ENCODE measurements around the gene PPIL1.

The PPIL1 gene

DNA sequence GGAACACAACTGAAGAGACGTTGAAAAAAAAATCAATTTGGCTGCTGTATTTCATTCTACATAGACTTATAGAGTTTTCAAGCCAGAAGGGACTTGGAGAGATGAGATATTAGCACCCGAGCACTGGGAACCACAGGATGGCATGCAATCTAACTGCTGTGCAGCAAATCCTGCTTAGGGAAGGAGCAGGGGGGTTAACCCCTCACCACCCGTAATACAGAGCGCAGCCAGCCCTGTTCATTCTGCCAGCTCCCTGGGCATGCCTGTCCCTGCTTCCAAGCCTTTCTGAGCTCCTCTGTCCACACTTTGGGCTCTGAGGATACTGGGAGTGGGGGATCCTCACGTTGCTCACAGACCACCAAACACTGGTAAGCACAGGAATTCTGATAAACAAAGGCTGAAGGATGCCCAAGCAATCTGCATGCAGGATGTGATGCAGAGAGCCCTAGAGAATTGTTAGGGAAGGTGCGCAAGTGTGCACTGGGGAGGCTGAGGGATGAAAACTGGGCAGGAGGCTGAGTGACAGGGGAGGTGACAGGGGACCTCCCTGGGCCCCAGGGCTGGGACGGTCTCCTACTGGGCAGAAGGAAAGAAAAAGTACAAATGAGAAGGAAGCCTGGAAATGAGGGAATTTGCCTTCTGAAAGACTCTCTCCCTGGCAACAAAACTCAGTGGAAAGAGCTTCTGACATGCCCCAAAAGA lies 69.4 kb downstream of the PPIL1 start:
- Histone ChIP-seq H2BK15ac (replicated peaks; ENCODE audit: low read depth) (no peak overlapping the region), H3K18ac (ENCODE audit: low read length) (no peak overlapping the region), H3K4me3 (ENCODE audit: low read length) (no peak overlapping the region), H3K4me2 (ENCODE audit: low read length) (no peak overlapping the region), H3K27me3 (ENCODE audit: insufficient read depth, low read length, poor library complexity) (no peaks in the 10 kb centered on the region), H3K27ac (ENCODE audit: low read depth, low read length) (no peak overlapping the region), H3K4ac (ENCODE audit: low read depth, low read length) (no peak overlapping the region), H3K79me2 (ENCODE audit: control insufficient read depth, insufficient read depth, low read length) (no peaks in the 10 kb centered on the region), H2BK5ac (ENCODE audit: low read length) (no peak overlapping the region), H3K4me1 (ENCODE audit: control insufficient read depth, low read depth, low read length) (no peaks in the 10 kb centered on the region), H4K8ac (ENCODE audit: low read depth, low read length) (no peak overlapping the region), H3K79me1 (ENCODE audit: low read length) (no peaks in the 10 kb centered on the region), H3K36me3 (ENCODE audit: control insufficient read depth, insufficient read depth, low read length) (no peaks in the 10 kb centered on the region), H3K56ac (ENCODE audit: low read length) (no peak overlapping the region), H3K9ac (ENCODE audit: low read length) (no peak overlapping the region), H4K5ac (ENCODE audit: low read length) (no peak overlapping the region), H2AK5ac (ENCODE audit: low read length) (no peak overlapping the region), H3K23ac (ENCODE audit: low read length) (no peak overlapping the region), H2BK120ac (ENCODE audit: low read depth, low read length) (no peak overlapping the region)
- WGBS (ENCODE audit: extremely low coverage, insufficient coverage, low lambda C conversion rate), result no CpG with 5 or more reads among the region's 7 CpGs
- DNase-seq, result no peak

Measured in mesendoderm (in vitro differentiated cells).